GM12878 (cell line): Measurements from ENCODE around the gene MAGI3. TPM values are rescaled to one million over a fixed set of nuclear protein-coding genes. Genes with fewer than 3 reads are reported as not detected.
"Not testable (repeated sequence)": the region's sequence is repeated elsewhere in the genome, so short reads cannot be mapped to it uniquely, and the experiment has no call there.

ENCODE experiments used
- ATAC-seq: fragments of 200-7000 bp; cut with Tn5 transposase; 3 replicates; pipeline ENCODE4 v1.9.1; 2020; ENCODE audit warnings: mild to moderate bottlenecking, moderate library complexity
- BruUV-seq: library from RNA; stranded (reverse); fragments of 400-500 nt; replicated peaks from 2 replicates; lab custom pipeline; 2021; lab: Mats Ljungman, UMichigan
- CTCF ChIA-PET: fragments of 300-600 bp; sonication (Branson Sonifier 250); formaldehyde crosslinking; extraction: SDS; loops from one replicate; lab custom pipeline; 2021; ENCODE audit warnings: inconsistent platforms; lab: Yijun Ruan, JAX
- POLR2A ChIA-PET: fragments of 350-600 bp; formaldehyde crosslinking; extraction: SDS; loops from one replicate; lab custom pipeline; 2021; ENCODE audit warnings: inconsistent platforms; lab: Charles Lee
- RAD21 ChIA-PET: fragments of 300-600 bp; sonication (Branson Sonifier 250); formaldehyde crosslinking; loops from one replicate; lab custom pipeline; 2023; ENCODE audit warnings: antibody characterized with exemption; ENCODE audit not compliant: unreplicated experiment; lab: Charles Lee
- SMC1A ChIA-PET: fragments of 300-600 bp; sonication (Branson Sonifier 250); formaldehyde crosslinking; loops from one replicate; lab custom pipeline; 2023; ENCODE audit not compliant: unreplicated experiment, uncharacterized antibody; lab: Charles Lee
- DNase-seq: peaks from one replicate; pipeline ENCODE4 v3.0.0-alpha.2; 2011; ENCODE audit warnings: low read depth, low spot score
- FAIRE-seq: peaks from 3 replicates; lab custom pipeline; 2011; peaks lifted over from hg19 to GRCh38; lab: Jason Lieb, UNC
- H2AFZ ChIP-seq: 2 replicates; pipeline ENCODE4 v1.6.0; 2011; ENCODE audit warnings: low read depth, low read length, control low read depth; ENCODE audit not compliant: control insufficient read depth
- H3K27ac ChIP-seq: 2 replicates; pipeline ENCODE4 v1.5.1; 2011; ENCODE audit warnings: control low read depth; ENCODE audit not compliant: control insufficient read depth, insufficient read depth
- H3K27me3 ChIP-seq, 2 experiments: replicated peaks in 1 of 2; 2 replicates each; pipeline versions ENCODE4 v1.6.0 to v1.6.1; 2011; ENCODE audit warnings: low read length in 1 of 2; ENCODE audit not compliant: control insufficient read depth in 2 of 2, insufficient read depth in 2 of 2
- H3K36me3 ChIP-seq, 2 experiments: 2 replicates each; pipeline ENCODE4 v1.5.1; 2011; ENCODE audit warnings: low read length in 1 of 2; ENCODE audit not compliant: control insufficient read depth in 2 of 2, insufficient read depth in 2 of 2
- H3K4me1 ChIP-seq: 2 replicates; pipeline ENCODE4 v1.6.1; 2011; ENCODE audit warnings: mild to moderate bottlenecking, low read length, moderate library complexity, mixed read lengths; ENCODE audit not compliant: control insufficient read depth, insufficient read depth
- H3K4me2 ChIP-seq: 2 replicates; pipeline ENCODE4 v1.6.0; 2011; ENCODE audit warnings: control low read depth; ENCODE audit not compliant: control insufficient read depth, insufficient read depth
- H3K4me3 ChIP-seq: fragments of 200-600 bp; sonication (generic); 2 replicates; pipeline ENCODE4 v1.5.1; 2016
- H3K79me2 ChIP-seq: 2 replicates; pipeline ENCODE4 v1.6.0; 2011; ENCODE audit warnings: low read length; ENCODE audit not compliant: control insufficient read depth, insufficient read depth
- H3K9ac ChIP-seq: 2 replicates; pipeline ENCODE4 v1.8.0; 2011; ENCODE audit warnings: low read length, control low read depth, mixed read lengths; ENCODE audit not compliant: control insufficient read depth, insufficient read depth
- H3K9me3 ChIP-seq: replicated peaks from 3 replicates; pipeline ENCODE4 v1.5.1; 2011; ENCODE audit warnings: mild to moderate bottlenecking, low read length; ENCODE audit not compliant: control insufficient read depth, insufficient read depth
- H4K20me1 ChIP-seq: 2 replicates; pipeline ENCODE4 v1.6.0; 2011; ENCODE audit not compliant: control insufficient read depth, insufficient read depth
- BACH1 ChIP-seq: fragments of 450-650 bp; IDR thresholded peaks from 2 replicates; pipeline ENCODE4 v1.6.1; 2017; ENCODE audit warnings: mild to moderate bottlenecking, borderline replicate concordance
- CHD2 ChIP-seq: IDR thresholded peaks from 2 replicates; pipeline ENCODE4 v1.6.1; 2011; ENCODE audit warnings: low read depth, low read length, improper control_type of control experiment, borderline replicate concordance
- CREB1 ChIP-seq: IDR thresholded peaks from 2 replicates; pipeline ENCODE4 v1.6.1; 2012; ENCODE audit warnings: low read depth, mild to moderate bottlenecking, inconsistent platforms
- EP300 ChIP-seq, 2 experiments: fragments of 150-350 bp in 1 of 2; IDR thresholded peaks; 2 replicates each; pipeline ENCODE4 v1.6.1; 2011 to 2012; ENCODE audit warnings: low read depth in 2 of 2, low read length in 2 of 2, borderline replicate concordance in 1 of 2, improper control_type of control experiment in 1 of 2, inconsistent platforms in 1 of 2; ENCODE audit not compliant: control insufficient read depth in 1 of 2
- GABPA ChIP-seq: IDR thresholded peaks from 2 replicates; pipeline ENCODE4 v1.6.1; 2014; ENCODE audit warnings: antibody characterized with exemption, low read depth, mild to moderate bottlenecking, inconsistent platforms
- JUNB ChIP-seq: IDR thresholded peaks from 2 replicates; pipeline ENCODE4 v1.6.1; 2016; ENCODE audit warnings: antibody characterized with exemption, mild to moderate bottlenecking
- POU2F2 ChIP-seq: IDR thresholded peaks from 3 replicates; pipeline ENCODE4 v1.6.1; 2011; ENCODE audit warnings: low read depth, mild to moderate bottlenecking, low read length, borderline replicate concordance
- RCOR1 ChIP-seq: conservative IDR thresholded peaks from 2 replicates; pipeline ENCODE4 v1.6.1; 2012; ENCODE audit warnings: low read depth, low read length, improper control_type of control experiment
- SP1 ChIP-seq: IDR thresholded peaks from one replicate; pipeline ENCODE4 v1.6.1; 2011; ENCODE audit warnings: low read depth, low read length
- SPI1 ChIP-seq: IDR thresholded peaks from 2 replicates; pipeline ENCODE4 v1.6.1; 2011; ENCODE audit warnings: low read depth, mild to moderate bottlenecking, low read length, moderate library complexity, borderline replicate concordance; ENCODE audit not compliant: insufficient read depth
- SREBF2 ChIP-seq: IDR thresholded peaks from 2 replicates; pipeline ENCODE4 v1.6.1; 2012; ENCODE audit warnings: mild to moderate bottlenecking, low read length
- STAT3 ChIP-seq: IDR thresholded peaks from 2 replicates; pipeline ENCODE4 v1.6.1; 2011; ENCODE audit warnings: low read depth, low read length, improper control_type of control experiment
- TARDBP ChIP-seq: IDR thresholded peaks from 2 replicates; pipeline ENCODE4 v1.6.1; 2016; ENCODE audit warnings: borderline replicate concordance
- ZBED1 ChIP-seq: IDR thresholded peaks from 2 replicates; pipeline ENCODE4 v1.6.1; 2016; ENCODE audit warnings: borderline replicate concordance
- WGBS: methylation state at CpG from one replicate; pipeline ENCODE4 v1.1.6; 2016; ENCODE audit warnings: low lambda C conversion rate; ENCODE audit not compliant: insufficient replicate concordance, insufficient coverage; ENCODE audit errors: missing lambda C conversion rate; 5-methylcytosine and 5-hydroxymethylcytosine counted together
- in situ Hi-C: fragments of 300-500 bp; cut with MboI; formaldehyde crosslinking; loops from 9 replicates; pipeline ENCODE4 v1.14.3; 2018; ENCODE audit warnings: mixed read lengths
- intact Hi-C: fragments of 100-400 bp; cut with micrococcal nuclease; formaldehyde crosslinking; loops from one replicate; pipeline ENCODE4 v1.14.2; 2022; ENCODE audit not compliant: unreplicated experiment
- polyA plus RNA-seq, 11 experiments: library from polyadenylated mRNA; depleted of rRNA in 4 of 11; unstranded in 6 of 11; stranded (reverse) in 5 of 11; fragments of >200 nt; fragmentation: Nextera tagmentation in 4 of 11; fragmentation: Illumina TruSeq in 1 of 11; extraction: Ambion mirVana in 4 of 11; extraction: Trizol in 1 of 11; gene quantifications; 1 replicate in 1 of 11; 2 replicates in 10 of 11; pipeline versions ENCODE4 v1.2.1 to v1.2.3, GENCODE V29; 2011 to 2016; ENCODE audit warnings: inconsistent platforms in 2 of 11, missing spikeins in 2 of 11, low read depth in 1 of 11
- total RNA-seq, 4 experiments: library from RNA; depleted of rRNA in 3 of 4; stranded (reverse); fragments of >200 nt in 3 of 4; fragmentation: Illumina TruSeq in 1 of 4; extraction: Trizol in 1 of 4; gene quantifications; 2 replicates each; pipeline versions ENCODE4 v1.2.1 to v1.2.3, GENCODE V29; 2013 to 2021
- TF ChIP-seq, protein P1 (sequence below): IDR thresholded peaks from 2 replicates; pipeline ENCODE4 v1.6.1; 2012; ENCODE audit warnings: improper control_type of control experiment, low read depth, low read length; ENCODE audit not compliant: insufficient replicate concordance

MAGI3 gene
- total and polyA plus RNA-seq, 10 of the 15 experiments (the other 5 are each of a cell fraction or from before 2014, with no cell fraction given) = 0.17 to 0.65 (median 0.32) TPM

DNA sequence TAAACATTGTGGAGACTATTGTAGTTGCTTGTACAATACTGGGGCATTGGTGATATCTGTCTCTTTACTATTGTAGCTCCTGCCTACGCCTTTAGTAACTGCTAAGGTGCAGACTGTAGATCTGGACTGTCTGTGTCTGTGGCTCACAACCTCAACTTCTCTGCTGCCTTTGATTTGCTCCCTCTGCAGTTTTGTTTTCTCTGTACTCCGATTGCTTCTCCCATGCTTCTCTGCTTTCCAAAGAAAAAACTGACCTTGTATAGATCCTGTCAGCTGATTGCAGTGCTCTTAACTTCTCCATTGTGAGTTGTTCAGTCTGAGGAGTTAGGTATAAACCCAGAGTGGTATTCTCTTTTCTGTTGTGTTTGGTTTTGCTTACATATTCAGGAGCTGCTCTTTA is 15.3 kb downstream of the MAGI3 start:
- in situ Hi-C loops (no loop called here), intact Hi-C loops (no loop called here)
- RAD21 ChIA-PET = no interaction called here
- no peak overlapping the region for H2AFZ ChIP-seq
- H3K27me3 ChIP-seq = no peaks in the 10 kb centered on the region
- H3K9ac ChIP-seq = no peak overlapping the region
- H3K4me1 ChIP-seq = no peaks in the 10 kb centered on the region
- H3K27ac ChIP-seq = no peak overlapping the region
- SMC1A ChIA-PET = interaction anchor here (0.5 kb wide), 1 partner anchor 55 kb away, joined by 3 read pairs; no protein-coding TSS in a partner anchor
- ATAC-seq (no peak), DNase-seq (no peak), FAIRE-seq (no peak)
- no peaks in the 10 kb centered on the region for H3K79me2 ChIP-seq
- BruUV-seq = no TSS peak
- CTCF ChIA-PET = no interaction called here
- POLR2A ChIA-PET = no interaction called here
- H4K20me1 ChIP-seq = no peaks in the 10 kb centered on the region
- H3K9me3 ChIP-seq = no peaks in the 10 kb centered on the region
- no peak overlapping the region for H3K4me3 ChIP-seq
- H3K4me2 ChIP-seq = no peak overlapping the region
- no peaks in the 10 kb centered on the region for H3K36me3 ChIP-seq
- TF ChIP-seq STAT3 (no peak), GABPA (no peak), RCOR1 (no peak), ZBED1 (no peak), CHD2 (no peak), POU2F2 (no peak), EP300 (IDR thresholded peaks at IDR 0.05; ENCODE audit: borderline replicate concordance in 1 of 2, control insufficient read depth in 1 of 2, low read depth in 2 of 2, low read length in 2 of 2) (no peak), SP1 (no peak), BACH1 (no peak), SPI1 (no peak), JUNB (no peak), TARDBP (no peak), CREB1 (no peak), SREBF2 (no peak)
- TF ChIP-seq, protein P1, sequence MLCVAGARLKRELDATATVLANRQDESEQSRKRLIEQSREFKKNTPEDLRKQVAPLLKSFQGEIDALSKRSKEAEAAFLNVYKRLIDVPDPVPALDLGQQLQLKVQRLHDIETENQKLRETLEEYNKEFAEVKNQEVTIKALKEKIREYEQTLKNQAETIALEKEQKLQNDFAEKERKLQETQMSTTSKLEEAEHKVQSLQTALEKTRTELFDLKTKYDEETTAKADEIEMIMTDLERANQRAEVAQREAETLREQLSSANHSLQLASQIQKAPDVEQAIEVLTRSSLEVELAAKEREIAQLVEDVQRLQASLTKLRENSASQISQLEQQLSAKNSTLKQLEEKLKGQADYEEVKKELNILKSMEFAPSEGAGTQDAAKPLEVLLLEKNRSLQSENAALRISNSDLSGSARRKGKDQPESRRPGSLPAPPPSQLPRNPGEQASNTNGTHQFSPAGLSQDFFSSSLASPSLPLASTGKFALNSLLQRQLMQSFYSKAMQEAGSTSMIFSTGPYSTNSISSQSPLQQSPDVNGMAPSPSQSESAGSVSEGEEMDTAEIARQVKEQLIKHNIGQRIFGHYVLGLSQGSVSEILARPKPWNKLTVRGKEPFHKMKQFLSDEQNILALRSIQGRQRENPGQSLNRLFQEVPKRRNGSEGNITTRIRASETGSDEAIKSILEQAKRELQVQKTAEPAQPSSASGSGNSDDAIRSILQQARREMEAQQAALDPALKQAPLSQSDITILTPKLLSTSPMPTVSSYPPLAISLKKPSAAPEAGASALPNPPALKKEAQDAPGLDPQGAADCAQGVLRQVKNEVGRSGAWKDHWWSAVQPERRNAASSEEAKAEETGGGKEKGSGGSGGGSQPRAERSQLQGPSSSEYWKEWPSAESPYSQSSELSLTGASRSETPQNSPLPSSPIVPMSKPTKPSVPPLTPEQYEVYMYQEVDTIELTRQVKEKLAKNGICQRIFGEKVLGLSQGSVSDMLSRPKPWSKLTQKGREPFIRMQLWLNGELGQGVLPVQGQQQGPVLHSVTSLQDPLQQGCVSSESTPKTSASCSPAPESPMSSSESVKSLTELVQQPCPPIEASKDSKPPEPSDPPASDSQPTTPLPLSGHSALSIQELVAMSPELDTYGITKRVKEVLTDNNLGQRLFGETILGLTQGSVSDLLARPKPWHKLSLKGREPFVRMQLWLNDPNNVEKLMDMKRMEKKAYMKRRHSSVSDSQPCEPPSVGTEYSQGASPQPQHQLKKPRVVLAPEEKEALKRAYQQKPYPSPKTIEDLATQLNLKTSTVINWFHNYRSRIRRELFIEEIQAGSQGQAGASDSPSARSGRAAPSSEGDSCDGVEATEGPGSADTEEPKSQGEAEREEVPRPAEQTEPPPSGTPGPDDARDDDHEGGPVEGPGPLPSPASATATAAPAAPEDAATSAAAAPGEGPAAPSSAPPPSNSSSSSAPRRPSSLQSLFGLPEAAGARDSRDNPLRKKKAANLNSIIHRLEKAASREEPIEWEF = no peak
- 74% methylated on average over 2 of the region's 2 CpGs for WGBS

DNA sequence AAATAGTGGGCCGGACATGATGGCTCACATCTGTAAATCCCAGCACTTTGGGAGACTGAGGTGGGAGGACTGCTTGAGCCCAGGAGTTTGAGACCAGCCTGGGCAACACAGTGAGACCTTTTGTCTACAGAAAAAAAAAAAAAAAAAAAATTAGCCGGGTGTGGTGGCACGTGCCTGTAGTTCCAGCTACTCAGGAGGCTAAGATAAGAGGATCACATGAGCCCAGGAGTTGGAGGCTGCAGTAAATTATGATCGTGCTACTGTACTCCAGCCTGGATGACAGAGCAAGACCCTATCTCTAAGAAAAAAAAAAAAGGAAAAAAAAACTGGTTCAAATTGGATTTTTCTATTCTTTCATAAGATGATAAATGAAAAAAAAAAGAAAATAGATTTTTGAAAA is 15.8 kb downstream of the MAGI3 start:
- H3K27ac ChIP-seq, H3K27me3 ChIP-seq, H3K4me3 ChIP-seq, H3K4me2 ChIP-seq, SMC1A ChIA-PET, H3K4me1 ChIP-seq, BruUV-seq, intact Hi-C loops, H3K9me3 ChIP-seq, in situ Hi-C loops, FAIRE-seq, H2AFZ ChIP-seq, ATAC-seq, DNase-seq, RAD21 ChIA-PET, CTCF ChIA-PET, H4K20me1 ChIP-seq, H3K36me3 ChIP-seq, H3K9ac ChIP-seq, POLR2A ChIA-PET, H3K79me2 ChIP-seq: not testable (repeated sequence)
- 75% methylated on average over 3 of the region's 4 CpGs for WGBS
